Right renal pelvis (tissue), 4 donors: Measurements from ENCODE around the gene DNAH1. TPM values are rescaled to one million over a fixed set of nuclear protein-coding genes. Genes with fewer than 3 reads are reported as not detected.

Source experiments
- DNase-seq, 4 donors: peaks; one replicate each; pipeline ENCODE4 v3.0.0-alpha.2; 2013; ENCODE audit warnings: low read depth in 4 of 4, low spot score in 3 of 4, missing footprints in 1 of 4
- polyA plus RNA-seq, 4 donors: library from polyadenylated mRNA; unstranded; fragments of 120-200 nt; gene quantifications; one replicate each; pipeline ENCODE4 v1.2.1, GENCODE V29; 2013; ENCODE audit not compliant: insufficient read length in 4 of 4

Gene DNAH1
- polyA plus RNA-seq, 4 donors, result 7.0 to 10.0 (median 8.3) TPM

- DNase-seq, result no peak
These were observed 39.4 kb downstream of the DNAH1 start for GRCh38 chr3:52355526-52355925.

DNA sequence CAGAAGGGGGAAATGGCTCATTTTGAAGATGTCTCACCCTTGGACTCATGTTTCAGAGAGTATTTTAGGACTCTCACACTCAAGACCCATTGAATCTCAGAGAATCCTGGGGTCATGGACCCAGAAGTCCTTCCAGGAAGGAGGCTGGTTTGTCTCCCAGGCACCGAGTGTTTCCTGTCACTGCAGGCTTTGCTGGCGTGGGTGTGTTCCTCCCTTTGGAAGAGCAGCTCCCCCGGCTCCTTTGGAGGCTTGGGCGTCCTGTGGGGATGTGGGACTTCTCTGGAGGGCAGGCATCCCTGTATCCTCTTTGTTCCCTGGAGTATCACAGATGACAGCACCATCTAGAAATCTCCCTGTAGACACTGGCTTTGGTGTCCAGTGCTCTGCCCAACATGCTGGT, 40.0 kb downstream of the DNAH1 start:
- no peak for DNase-seq

- DNase-seq, result no peak
These were observed 41.3 kb downstream of the DNAH1 start for GRCh38 chr3:52357151-52358080.

DNA sequence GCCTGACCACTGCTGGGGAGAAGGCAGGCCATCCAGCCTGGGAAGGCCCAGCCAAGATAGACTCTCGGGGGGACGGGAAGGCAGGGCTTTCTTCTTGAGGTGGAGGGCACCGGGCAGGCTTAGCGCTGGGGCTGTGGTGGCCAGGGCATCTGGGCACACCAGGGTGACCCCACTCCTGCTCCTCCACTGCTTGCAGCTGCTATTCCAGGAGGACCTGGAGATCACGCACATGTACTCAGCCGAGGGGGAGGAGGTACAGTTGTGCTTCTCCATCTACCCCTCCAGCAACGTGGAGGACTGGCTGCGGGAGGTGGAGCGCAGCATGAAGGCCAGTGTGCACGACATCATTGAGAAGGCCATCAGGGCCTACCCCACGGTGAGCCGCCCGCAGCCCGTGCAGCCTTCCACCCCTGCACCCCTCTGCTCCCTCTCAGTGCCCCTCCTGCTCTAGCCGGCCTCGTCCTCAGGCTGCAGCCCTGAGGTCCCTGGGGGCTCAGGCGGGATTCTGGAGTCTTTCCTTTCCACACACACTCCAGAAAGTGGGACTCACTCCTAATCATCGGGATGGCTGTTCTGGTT, 42.3 kb downstream of the DNAH1 start:
- DNase-seq, result no peak

DNA sequence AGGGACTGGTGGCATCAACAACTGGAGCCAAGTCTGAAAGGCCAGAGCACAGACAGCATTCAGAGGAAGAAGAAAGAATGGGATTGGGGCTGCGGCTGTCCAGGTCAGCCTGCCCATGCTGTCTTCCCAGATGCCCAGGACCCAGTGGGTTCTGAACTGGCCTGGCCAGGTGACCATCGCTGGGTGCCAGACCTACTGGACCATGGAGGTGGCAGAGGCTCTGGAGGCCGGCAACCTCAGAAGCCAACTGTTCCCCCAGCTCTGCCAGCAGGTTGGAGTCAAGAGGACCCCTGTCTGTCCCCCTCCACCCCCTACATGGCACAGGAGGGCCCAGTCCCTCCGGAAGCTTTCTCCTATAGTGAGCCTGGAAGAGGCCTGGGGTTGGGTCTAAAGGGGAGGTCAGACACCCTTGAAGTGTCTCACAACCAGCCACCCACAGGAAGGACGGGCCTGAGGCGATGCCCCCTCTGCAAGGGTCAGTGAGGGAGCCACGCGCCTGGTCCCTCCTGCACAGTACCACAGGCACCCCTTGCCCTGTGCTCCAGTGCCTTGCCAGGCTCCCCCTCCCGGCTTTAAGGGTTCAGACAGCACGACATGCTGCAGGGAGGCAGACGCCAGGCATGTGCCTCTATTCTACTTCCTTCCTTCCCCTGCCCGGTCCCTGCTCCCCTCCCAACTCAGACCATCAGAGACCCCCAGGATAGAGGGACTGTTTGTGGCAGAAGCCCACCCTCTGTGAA, 43.2 kb downstream of the DNAH1 start:
- DNase-seq, result no peak

- DNase-seq, result no peak
These were observed 44.9 kb downstream of the DNAH1 start for GRCh38 chr3:52361011-52361410.

GRCh38 chr3:52361454-52361853, 45.3 kb downstream of the DNAH1 start:
- no peak for DNase-seq

DNA sequence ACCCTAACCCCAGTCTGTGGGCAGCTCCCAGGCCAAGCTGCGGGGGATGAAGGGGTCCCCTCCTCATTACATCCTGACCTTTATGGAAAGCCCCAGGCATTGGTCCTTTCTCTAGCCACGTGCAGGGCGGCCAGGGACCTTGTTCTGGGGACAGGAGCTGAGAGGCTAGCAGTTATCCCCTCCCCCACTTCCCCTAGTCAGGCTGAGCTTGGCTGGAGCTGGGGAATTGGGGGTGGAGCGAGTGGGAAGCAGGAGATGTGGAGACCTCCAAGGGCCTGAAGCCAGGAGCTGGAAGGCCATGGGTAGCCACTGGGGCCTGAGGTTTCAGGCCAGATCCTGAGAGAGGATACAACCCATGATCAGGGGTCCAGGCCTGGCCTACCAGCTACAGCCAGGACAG, 45.8 kb downstream of the DNAH1 start:
- peak in 1 of 4 donors; percentile 16 for DNase-seq

- no peak for DNase-seq
These were observed 48.4 kb downstream of the DNAH1 start for GRCh38 chr3:52364322-52365035.

- no peak for DNase-seq
These were observed 50.4 kb downstream of the DNAH1 start for GRCh38 chr3:52366527-52366926.

DNA sequence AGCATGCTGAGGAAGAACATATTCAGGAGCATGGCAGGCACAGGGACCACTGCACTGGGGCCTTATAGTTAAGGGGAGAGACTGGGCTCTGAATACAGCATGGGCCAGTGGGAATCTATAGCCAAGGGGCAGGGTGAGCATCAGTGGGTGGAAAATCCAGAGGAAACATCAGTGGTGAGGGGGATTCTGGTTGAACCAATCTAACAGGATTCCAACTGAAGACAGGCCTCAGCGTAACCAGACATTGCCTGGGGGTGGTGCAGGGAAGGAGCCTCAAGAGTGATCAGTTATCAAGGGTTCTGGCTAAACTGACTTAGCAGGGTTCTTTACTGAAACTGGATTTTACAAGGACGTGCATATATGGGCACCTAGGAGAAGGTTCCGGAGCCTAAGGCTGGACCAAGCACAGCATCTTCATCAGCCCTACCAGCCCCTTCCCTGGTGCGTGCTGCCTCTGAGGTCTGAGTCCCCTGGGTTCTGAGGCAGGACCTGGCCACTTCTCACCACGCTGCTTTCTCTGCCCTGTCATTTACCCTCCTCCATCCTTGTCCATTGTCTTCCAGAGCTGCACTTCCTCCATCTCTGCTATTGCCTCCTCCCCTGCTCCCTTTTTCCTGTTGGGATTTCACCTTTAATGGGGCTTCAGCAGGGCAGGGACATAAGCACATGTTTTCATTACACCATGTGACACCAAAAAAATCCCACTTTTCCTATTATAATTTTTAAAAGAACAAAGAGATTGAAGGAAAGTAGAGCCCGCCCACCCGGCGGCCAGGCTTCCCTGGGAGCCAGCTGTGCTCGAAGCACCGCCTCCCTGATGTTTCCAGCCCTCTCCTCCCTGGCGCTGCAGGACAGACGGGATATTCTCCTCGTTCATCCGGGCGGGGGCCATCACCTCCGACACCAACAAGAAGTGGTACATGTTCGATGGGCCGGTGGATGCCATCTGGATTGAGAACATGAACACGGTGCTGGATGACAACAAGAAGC, 52.1 kb downstream of the DNAH1 start:
- DNase-seq, result no peak

GRCh38 chr3:52370531-52370930, 54.4 kb downstream of the DNAH1 start:
- no peak for DNase-seq

- no peak for DNase-seq
These were observed 56.8 kb downstream of the DNAH1 start for GRCh38 chr3:52372822-52373504.

DNA sequence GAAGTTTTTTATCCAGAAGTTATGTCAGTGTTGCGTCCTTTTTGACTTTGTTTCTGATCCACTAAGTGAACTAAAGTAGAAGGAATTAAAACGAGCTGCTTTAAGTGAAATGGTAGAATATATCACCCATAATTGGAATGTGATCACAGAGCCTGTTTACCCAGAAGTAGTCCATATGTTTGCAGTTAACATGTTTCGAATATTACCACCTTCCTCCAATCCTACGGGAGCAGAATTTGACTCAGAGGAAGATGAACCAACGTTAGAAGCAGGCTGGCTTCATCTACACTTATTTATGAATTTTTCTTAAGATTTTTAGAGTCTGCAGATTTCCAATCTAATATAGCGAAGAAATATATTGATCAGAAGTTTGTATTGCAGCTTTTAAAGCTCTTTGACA, 57.6 kb downstream of the DNAH1 start:
- DNase-seq, result no peak

DNA sequence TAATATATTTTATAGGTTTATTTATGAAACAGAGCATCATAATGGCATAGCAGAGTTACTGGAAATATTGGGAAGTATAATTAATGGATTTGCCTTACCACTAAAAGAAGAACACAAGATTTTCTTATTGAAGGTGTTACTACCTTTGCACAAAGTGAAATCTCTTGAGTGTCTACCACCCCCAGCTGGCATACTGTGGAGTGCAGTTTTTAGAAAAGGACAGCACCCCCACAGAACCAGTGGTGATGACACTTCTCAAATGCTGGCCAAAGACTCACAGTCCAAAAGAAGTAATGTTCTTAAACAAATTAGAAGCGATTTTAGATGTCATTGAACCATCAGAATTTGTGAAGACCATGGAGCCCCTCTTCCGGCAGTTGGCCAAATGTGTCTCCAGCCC, 58.1 kb downstream of the DNAH1 start:
- DNase-seq, result no peak

- DNase-seq, result no peak
These were observed 63.5 kb downstream of the DNAH1 start for GRCh38 chr3:52379610-52380009.

DNA sequence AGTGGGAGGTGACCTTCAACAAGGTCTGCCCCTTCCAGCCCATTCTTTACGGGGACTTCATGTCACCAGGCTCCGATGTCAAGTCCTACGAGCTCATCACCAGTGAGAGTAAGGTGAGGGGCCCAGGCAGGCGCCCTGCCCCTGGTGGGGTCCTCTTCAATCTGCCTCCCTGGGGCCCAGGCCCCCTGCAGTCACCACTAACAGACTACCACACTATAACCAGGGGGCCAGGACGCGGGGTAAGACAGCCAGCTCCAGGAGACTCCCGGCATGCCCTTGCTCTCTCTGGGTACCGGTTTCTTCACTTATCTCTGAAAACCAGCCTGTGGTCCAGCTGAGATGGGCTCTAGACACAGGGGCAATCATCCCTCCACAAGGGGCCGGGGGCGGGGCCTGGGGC, 63.9 kb downstream of the DNAH1 start:
- DNase-seq, result no peak

DNA sequence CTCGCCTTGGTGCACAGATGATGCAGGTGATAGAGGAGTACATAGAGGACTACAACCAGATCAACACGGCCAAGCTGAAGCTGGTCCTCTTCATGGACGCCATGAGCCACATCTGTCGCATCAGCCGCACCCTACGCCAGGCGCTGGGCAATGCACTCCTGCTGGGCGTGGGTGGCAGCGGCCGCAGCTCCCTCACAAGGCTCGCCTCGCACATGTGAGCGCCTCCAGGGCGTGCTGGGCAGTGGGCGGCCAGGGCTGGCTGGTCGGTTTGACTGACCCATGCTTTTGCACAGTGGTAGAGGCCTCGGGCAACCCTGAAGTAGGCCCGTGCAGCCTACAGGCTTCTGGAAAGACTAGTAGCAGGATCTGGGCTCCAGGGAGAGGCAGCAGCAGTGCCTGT, 65.5 kb downstream of the DNAH1 start:
- no peak for DNase-seq

- DNase-seq, result no peak
These were observed 67.3 kb downstream of the DNAH1 start for GRCh38 chr3:52383446-52383845.
